Left ventricle myocardium inferior (tissue), 1 donor: ENCODE measurements around the gene IRF8. TPM values are rescaled to one million over a fixed set of nuclear protein-coding genes. Genes with fewer than 3 reads are reported as not detected.
"Not testable (repeated sequence)": the region's sequence is repeated elsewhere in the genome, so short reads cannot be mapped to it uniquely, and the experiment has no call there.

ENCODE experiments used
- DNase-seq: peaks from one replicate; pipeline ENCODE4 v3.0.0-alpha.2; 2020
- H3K27ac ChIP-seq: fragments of 200-600 bp; replicated peaks from 2 replicates; pipeline ENCODE4 v1.8.0; 2021
- H3K27me3 ChIP-seq: fragments of 200-600 bp; 2 replicates; pipeline ENCODE4 v1.8.0; 2021; ENCODE audit warnings: low read depth
- H3K36me3 ChIP-seq: fragments of 200-600 bp; 2 replicates; pipeline ENCODE4 v1.8.0; 2021
- H3K4me1 ChIP-seq: fragments of 200-600 bp; 2 replicates; pipeline ENCODE4 v1.8.0; 2021
- H3K4me3 ChIP-seq: fragments of 200-600 bp; 2 replicates; pipeline ENCODE4 v1.8.0; 2021; ENCODE audit warnings: mild to moderate bottlenecking, moderate library complexity
- H3K9me3 ChIP-seq: fragments of 200-600 bp; replicated peaks from 2 replicates; pipeline ENCODE4 v1.8.0; 2021
- intact Hi-C: fragments of 100-400 bp; cut with micrococcal nuclease; formaldehyde crosslinking; loops from one replicate; pipeline ENCODE4 v1.11.0; 2022
- total RNA-seq: library from RNA; stranded (reverse); fragmentation: NEBNext Ultra II Directional; extraction: Animal tissue kit (Norgen Biotek cat#: 25700); gene quantifications from one replicate; pipeline ENCODE4 v1.2.1, GENCODE V29; 2021
- TF ChIP-seq, protein P1 (sequence below): fragments of 200-600 bp; IDR thresholded peaks from 2 replicates; pipeline ENCODE4 v1.8.0; 2021; ENCODE audit warnings: antibody characterized with exemption, mild to moderate bottlenecking, borderline replicate concordance
- donor health status: DM: no; HTN: yes; CAD: no; lungs with severe emphysema.

The IRF8 gene
- total RNA-seq, 1 donor from 2014 or later, result 2.7 TPM

DNA sequence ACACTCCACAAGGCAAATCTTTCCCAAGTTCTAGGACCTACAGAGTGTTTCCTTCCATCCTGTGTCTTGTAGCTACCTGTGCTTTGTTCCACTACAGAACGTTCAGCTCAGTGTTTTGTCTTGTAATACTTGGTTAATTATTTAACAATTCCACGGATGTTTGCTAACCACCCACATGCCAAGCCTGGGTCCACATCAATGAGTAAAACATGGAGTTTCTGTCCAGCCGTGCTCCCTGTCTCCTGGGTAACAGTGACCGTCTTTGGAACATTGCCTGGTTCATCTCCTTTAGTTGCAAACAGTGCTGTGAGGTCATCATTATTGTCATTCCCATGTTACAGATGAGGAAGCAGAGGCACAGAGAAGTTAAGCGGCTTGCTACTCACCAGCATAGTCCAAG lies 41.3 kb downstream of the IRF8 start:
- no peaks in the 10 kb centered on the region for H3K4me1 ChIP-seq
- no peak overlapping the region for H3K4me3 ChIP-seq
- TF ChIP-seq, protein P1, sequence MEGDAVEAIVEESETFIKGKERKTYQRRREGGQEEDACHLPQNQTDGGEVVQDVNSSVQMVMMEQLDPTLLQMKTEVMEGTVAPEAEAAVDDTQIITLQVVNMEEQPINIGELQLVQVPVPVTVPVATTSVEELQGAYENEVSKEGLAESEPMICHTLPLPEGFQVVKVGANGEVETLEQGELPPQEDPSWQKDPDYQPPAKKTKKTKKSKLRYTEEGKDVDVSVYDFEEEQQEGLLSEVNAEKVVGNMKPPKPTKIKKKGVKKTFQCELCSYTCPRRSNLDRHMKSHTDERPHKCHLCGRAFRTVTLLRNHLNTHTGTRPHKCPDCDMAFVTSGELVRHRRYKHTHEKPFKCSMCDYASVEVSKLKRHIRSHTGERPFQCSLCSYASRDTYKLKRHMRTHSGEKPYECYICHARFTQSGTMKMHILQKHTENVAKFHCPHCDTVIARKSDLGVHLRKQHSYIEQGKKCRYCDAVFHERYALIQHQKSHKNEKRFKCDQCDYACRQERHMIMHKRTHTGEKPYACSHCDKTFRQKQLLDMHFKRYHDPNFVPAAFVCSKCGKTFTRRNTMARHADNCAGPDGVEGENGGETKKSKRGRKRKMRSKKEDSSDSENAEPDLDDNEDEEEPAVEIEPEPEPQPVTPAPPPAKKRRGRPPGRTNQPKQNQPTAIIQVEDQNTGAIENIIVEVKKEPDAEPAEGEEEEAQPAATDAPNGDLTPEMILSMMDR, result no peak
- no peak overlapping the region for H3K27ac ChIP-seq
- peaks cover 72% of the 10 kb centered on the region for H3K27me3 ChIP-seq
- intact Hi-C loops, result no loop called here
- DNase-seq, result no peak
- peaks cover 4% of the 10 kb centered on the region for H3K9me3 ChIP-seq
- H3K36me3 ChIP-seq, result no peaks in the 10 kb centered on the region

DNA sequence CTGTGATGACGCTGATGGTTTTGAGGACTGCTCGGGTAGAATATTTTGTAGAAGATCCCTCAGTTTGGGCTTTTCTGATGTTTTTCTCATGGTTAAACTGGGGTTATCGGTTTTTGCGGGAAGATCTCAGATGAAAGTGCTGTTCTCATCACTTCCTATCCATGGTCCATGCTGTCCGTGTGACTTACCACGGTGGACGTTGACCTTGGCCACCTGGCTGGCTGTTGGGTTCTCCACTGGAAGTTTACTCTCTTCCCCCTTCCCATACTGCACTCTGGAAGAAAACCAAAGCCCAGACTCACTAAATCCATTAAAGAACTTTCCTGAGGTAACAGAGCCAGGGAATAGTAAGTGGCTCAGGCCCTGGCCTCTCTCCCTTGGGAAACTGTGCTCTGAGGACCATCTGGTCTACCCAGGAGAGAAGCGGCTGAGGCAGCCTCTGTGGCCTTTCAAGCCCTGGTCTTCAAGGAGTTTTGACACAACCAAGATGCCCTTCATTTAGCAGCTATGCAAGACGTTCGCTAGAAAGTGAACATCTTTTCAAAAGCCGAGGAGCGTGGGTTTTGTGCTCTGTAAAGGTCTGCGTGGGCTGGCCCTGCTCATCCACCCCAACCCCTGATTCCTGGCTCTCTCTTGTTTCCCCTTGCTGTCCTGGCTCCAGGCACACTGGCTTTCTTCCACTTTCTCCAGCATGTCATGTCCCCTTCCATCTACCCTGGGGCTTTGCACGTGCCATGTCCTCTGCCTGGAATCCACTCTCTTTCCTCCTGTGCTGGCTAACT lies 43.1 kb downstream of the IRF8 start:
- Histone ChIP-seq H3K36me3 (no peaks in the 10 kb centered on the region), H3K4me1 (no peaks in the 10 kb centered on the region), H3K9me3 (peaks cover 4% of the 10 kb centered on the region), H3K27ac (no peak overlapping the region), H3K4me3 (no peak overlapping the region), H3K27me3 (peaks cover 71% of the 10 kb centered on the region)
- DNase-seq, result no peak
- intact Hi-C loops, result no loop called here
- TF ChIP-seq, protein P1, result no peak

DNA sequence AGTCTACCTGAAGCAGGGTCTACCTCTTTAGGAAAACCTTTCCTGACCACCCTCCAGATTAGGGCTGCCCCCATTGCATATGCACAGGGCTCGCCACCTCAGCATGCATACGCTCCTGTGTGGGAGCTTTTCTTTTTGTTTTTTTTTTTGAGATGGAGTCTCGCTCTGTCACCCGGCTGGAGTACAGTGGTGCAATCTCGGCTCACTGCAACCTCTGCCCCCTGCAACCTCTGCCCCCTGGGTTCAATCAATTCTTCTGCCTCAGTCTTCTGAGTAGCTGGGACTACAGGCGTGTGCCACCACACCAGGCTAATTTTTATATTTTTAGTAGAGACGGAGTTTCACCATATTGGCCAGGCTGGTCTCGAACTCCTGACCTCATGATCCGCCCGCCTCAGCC lies 43.7 kb downstream of the IRF8 start:
- H3K36me3 ChIP-seq, H3K9me3 ChIP-seq, intact Hi-C loops, H3K27ac ChIP-seq, DNase-seq, H3K4me3 ChIP-seq, H3K4me1 ChIP-seq: not testable (repeated sequence)
- H3K27me3 ChIP-seq, result peaks cover 73% of the 10 kb centered on the region

DNA sequence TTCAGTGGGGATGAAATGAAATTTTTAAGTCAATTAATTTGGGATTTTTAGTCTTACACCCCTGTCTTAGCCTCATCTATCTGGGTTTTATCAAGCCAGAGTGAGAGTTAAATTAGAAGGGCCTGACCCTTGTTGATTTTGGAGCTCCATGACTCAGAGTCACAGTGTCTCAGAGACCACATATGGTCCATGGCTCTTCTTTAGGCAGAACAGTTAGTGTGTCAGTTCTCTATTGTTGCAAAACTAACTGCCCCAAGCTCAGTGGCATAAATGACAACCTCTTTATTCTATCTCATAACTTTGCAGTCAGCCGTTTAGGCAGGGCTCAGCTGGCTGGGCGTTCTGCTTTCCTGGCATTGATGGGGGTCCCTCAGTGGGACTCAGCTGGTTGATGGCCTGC lies 44.7 kb downstream of the IRF8 start:
- intact Hi-C loops, result no loop called here

DNA sequence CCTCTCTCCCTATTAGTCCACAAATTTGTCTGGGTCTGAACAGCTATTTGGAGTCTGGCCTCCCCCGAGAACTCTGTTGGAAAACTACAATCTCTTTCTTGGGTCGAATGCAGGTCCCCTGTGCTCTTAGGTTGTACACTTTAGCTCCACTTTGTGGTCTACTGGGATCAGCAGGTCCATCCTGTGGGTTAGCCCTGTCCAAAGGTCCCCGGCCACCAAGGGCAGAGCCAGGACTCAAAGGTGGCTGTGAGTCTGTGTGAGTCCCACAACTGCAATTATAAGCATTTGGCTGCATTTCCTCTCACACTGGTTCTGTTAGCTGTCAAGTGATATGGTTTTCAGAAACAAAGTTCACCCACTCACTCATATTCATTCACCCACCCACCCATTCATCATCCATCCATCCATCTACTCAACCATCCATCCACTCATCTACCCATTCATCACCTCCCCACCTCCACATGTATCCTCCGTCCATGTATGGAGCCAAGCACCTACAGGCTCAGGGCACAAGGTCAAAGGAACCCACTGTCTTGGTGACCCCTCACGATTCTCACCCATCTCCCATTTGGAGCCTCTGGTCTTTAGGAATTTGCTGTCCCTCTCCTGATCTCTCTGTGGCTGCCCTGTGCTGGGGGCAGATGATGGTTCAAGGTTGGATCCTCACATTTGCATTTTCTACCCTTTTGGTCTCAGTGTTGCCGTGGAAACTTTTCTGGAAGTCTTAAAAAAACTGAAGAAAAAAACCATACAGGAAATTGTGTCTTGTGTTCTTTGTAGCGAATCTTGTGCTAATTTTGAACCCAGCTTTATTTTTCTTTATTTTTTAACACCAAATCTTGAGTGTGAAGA lies 45.8 kb downstream of the IRF8 start:
- TF ChIP-seq, protein P1, result no peak
- H3K27ac ChIP-seq, result no peak overlapping the region
- DNase-seq, result no peak
- H3K4me3 ChIP-seq, result no peak overlapping the region
- no peaks in the 10 kb centered on the region for H3K4me1 ChIP-seq
- peaks cover under 1% of the 10 kb centered on the region for H3K9me3 ChIP-seq
- no peaks in the 10 kb centered on the region for H3K36me3 ChIP-seq
- intact Hi-C loops, result no loop called here
- peaks cover 72% of the 10 kb centered on the region for H3K27me3 ChIP-seq

More for the DNA sequence above, 44.7 kb downstream of the IRF8 start:
- no peak overlapping the region for H3K4me3 ChIP-seq
- H3K27me3 ChIP-seq, result peaks cover 73% of the 10 kb centered on the region
- peaks cover 4% of the 10 kb centered on the region for H3K9me3 ChIP-seq
- no peak for DNase-seq
- TF ChIP-seq, protein P1, result no peak
- H3K36me3 ChIP-seq, result no peaks in the 10 kb centered on the region
- no peaks in the 10 kb centered on the region for H3K4me1 ChIP-seq
- H3K27ac ChIP-seq, result no peak overlapping the region

DNA sequence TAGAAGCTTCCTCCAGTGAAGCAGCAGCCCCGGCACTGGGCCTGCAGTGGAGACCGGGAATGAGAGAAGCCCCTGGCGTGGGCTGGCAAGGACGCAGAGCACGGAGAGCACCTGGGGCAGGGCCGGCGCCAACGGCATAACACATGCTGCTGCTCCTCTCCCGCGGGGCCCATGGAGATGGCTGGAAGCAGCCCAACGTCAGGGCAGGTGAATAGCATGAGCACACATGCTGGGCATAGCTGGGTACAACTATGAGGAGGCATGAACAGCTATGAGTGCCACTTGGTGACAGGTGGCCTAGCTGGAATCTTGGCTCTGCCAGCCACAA lies 46.4 kb downstream of the IRF8 start:
- intact Hi-C loops, result no loop called here
- TF ChIP-seq, protein P1, result no peak

More for the DNA sequence above, 46.4 kb downstream of the IRF8 start:
- Histone ChIP-seq H3K27me3 (peaks cover 74% of the 10 kb centered on the region), H3K9me3 (no peaks in the 10 kb centered on the region), H3K36me3 (no peaks in the 10 kb centered on the region), H3K27ac (no peak overlapping the region), H3K4me1 (no peaks in the 10 kb centered on the region), H3K4me3 (no peak overlapping the region)
- no peak for DNase-seq
